RWPE2 (cell line): ENCODE data around the gene PICK1.

Experiments used
- ATAC-seq: fragments of 200-7000 bp; cut with Tn5 transposase; 3 replicates; pipeline ENCODE4 v1.9.1; 2021; ENCODE audit warnings: low read depth
- DNase-seq: peaks from one replicate; pipeline ENCODE4 v3.0.0-alpha.2; 2020; ENCODE audit warnings: low spot score
- H3K27ac ChIP-seq: fragments of 450-650 bp; 2 replicates; pipeline ENCODE4 v1.5.1; 2017; ENCODE audit warnings: mild to moderate bottlenecking; ENCODE audit not compliant: poor library complexity, severe bottlenecking
- H3K27me3 ChIP-seq: fragments of 250-450 bp; sonication (Bioruptor Pico); 2 replicates; pipeline ENCODE4 v1.5.1; 2021; ENCODE audit warnings: mild to moderate bottlenecking, moderate library complexity; ENCODE audit not compliant: insufficient read depth, poor library complexity, severe bottlenecking
- H3K36me3 ChIP-seq: fragments of 250-450 bp; sonication (Bioruptor Pico); 2 replicates; pipeline ENCODE4 v1.5.1; 2020; ENCODE audit warnings: low read depth, mild to moderate bottlenecking, moderate library complexity
- H3K4me1 ChIP-seq: fragments of 250-450 bp; sonication (Bioruptor Pico); 2 replicates; pipeline ENCODE4 v1.5.1; 2021; ENCODE audit warnings: mild to moderate bottlenecking, moderate library complexity; ENCODE audit not compliant: insufficient read depth, poor library complexity, severe bottlenecking
- H3K4me3 ChIP-seq: fragments of 250-450 bp; sonication (Bioruptor Pico); 2 replicates; pipeline ENCODE4 v1.5.1; 2021; ENCODE audit warnings: mild to moderate bottlenecking, moderate library complexity; ENCODE audit not compliant: severe bottlenecking
- H3K9me3 ChIP-seq: fragments of 250-450 bp; sonication (Bioruptor Pico); 2 replicates; pipeline ENCODE4 v1.5.1; 2021; ENCODE audit warnings: mild to moderate bottlenecking, moderate library complexity; ENCODE audit not compliant: severe bottlenecking
- TF ChIP-seq, protein P1 (sequence below): fragments of 450-650 bp; IDR thresholded peaks from one replicate; pipeline ENCODE4 v1.5.1; 2017; ENCODE audit warnings: mild to moderate bottlenecking, moderate library complexity; ENCODE audit not compliant: poor library complexity, severe bottlenecking

Gene PICK1

DNA sequence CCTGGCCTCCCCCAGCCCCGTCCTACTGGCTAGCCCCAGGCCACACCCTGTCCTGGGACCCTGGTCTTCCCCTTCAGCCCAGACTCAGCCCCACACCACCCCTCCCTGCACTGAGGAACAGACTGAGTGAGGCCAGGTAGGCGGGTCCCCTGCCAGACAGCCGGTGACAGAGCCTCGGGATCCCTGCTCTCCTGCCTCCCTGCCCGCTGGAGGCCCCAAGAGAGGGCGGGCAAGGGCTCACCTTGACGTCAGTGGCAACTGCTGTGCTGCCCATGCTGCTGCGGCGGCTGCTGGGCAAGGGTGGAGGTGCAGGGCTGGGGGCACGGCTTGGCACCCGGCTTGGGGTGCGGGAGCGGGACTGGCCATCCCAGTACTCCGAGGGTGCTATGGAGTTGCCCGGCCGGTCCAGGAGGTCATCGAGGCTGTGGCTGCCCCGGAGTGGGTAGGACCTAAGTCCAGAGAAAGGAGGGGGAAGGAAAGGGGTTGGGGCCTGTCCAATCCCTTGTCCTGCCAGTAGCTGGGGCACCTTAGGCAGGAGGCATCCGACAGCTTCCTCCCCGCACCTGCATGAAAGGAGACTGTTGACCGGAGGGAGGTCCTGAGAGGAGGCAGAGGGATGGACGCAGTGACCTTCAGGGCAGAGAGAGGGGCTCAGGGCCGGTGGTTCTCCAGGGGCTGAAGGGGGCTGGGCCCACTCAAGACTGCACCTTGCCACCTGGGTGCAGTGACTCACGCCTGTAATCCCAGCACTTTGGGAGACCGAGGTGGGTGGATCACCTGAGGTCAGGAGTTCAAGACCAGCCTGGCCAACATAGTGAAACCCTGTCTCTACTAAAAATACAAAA, 29.0 kb downstream of the PICK1 start:
- DNase-seq = peak; percentile 61
- H3K27me3 ChIP-seq = peaks cover 19% of the 10 kb centered on the region
- ATAC-seq = no peak
- H3K4me1 ChIP-seq = no peaks in the 10 kb centered on the region
- H3K9me3 ChIP-seq = no peaks in the 10 kb centered on the region
- no peaks in the 10 kb centered on the region for H3K36me3 ChIP-seq
- no peak overlapping the region for H3K27ac ChIP-seq
- TF ChIP-seq, protein P1, sequence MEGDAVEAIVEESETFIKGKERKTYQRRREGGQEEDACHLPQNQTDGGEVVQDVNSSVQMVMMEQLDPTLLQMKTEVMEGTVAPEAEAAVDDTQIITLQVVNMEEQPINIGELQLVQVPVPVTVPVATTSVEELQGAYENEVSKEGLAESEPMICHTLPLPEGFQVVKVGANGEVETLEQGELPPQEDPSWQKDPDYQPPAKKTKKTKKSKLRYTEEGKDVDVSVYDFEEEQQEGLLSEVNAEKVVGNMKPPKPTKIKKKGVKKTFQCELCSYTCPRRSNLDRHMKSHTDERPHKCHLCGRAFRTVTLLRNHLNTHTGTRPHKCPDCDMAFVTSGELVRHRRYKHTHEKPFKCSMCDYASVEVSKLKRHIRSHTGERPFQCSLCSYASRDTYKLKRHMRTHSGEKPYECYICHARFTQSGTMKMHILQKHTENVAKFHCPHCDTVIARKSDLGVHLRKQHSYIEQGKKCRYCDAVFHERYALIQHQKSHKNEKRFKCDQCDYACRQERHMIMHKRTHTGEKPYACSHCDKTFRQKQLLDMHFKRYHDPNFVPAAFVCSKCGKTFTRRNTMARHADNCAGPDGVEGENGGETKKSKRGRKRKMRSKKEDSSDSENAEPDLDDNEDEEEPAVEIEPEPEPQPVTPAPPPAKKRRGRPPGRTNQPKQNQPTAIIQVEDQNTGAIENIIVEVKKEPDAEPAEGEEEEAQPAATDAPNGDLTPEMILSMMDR = no peak
- H3K4me3 ChIP-seq = no peak overlapping the region

DNA sequence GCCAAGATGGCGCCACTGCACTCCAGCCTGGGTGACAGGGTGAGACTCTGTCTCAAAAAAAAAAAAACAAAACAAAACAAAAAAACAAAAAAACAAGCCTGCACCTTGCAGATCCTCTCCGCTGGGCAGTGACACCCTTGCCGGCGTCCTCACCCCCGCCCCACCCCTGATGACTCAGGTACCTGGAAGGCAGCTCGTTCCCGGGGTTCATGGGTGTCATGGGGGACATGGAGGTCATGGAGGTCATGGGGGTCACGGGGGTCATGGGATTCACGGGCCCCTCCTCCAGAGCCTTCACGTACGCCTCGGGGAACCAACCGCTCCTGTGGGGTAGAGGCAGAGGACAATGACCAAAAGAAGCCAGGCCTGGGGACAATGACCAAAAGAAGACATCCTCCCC, 29.7 kb downstream of the PICK1 start:
- TF ChIP-seq, protein P1 = no peak
- H3K4me3 ChIP-seq = no peak overlapping the region
- H3K9me3 ChIP-seq = no peaks in the 10 kb centered on the region
- H3K27me3 ChIP-seq = peaks cover 14% of the 10 kb centered on the region
- no peaks in the 10 kb centered on the region for H3K36me3 ChIP-seq
- no peak overlapping the region for H3K27ac ChIP-seq
- DNase-seq (no peak), ATAC-seq (no peak)
- H3K4me1 ChIP-seq = no peaks in the 10 kb centered on the region

DNA sequence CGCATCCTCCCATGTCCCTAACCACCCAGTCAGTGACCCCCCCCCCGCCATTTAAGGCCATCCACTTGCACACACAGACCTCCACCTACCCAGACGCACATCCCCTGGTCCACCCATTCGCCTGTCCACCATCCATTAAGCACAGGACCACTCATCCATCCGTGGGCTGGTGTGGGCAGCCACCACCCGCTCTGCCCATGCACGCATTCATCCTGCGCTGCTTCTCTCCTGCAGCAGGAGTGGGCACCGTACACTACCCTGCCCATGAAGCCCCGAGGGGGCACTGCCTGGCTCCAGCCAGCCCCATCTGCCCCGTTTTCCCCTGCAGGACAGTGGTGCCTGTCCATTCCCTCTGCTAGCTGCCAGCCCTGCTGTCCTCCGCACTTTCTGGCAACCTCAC, 30.7 kb downstream of the PICK1 start:
- no peak; the same call in 2 of the 3 replicates for ATAC-seq
- H3K4me1 ChIP-seq = no peaks in the 10 kb centered on the region
- H3K27ac ChIP-seq = no peak overlapping the region
- H3K36me3 ChIP-seq = no peaks in the 10 kb centered on the region
- DNase-seq = no peak
- no peaks in the 10 kb centered on the region for H3K9me3 ChIP-seq
- peaks cover 5% of the 10 kb centered on the region for H3K27me3 ChIP-seq
- H3K4me3 ChIP-seq = no peak overlapping the region
- TF ChIP-seq, protein P1 = no peak

DNA sequence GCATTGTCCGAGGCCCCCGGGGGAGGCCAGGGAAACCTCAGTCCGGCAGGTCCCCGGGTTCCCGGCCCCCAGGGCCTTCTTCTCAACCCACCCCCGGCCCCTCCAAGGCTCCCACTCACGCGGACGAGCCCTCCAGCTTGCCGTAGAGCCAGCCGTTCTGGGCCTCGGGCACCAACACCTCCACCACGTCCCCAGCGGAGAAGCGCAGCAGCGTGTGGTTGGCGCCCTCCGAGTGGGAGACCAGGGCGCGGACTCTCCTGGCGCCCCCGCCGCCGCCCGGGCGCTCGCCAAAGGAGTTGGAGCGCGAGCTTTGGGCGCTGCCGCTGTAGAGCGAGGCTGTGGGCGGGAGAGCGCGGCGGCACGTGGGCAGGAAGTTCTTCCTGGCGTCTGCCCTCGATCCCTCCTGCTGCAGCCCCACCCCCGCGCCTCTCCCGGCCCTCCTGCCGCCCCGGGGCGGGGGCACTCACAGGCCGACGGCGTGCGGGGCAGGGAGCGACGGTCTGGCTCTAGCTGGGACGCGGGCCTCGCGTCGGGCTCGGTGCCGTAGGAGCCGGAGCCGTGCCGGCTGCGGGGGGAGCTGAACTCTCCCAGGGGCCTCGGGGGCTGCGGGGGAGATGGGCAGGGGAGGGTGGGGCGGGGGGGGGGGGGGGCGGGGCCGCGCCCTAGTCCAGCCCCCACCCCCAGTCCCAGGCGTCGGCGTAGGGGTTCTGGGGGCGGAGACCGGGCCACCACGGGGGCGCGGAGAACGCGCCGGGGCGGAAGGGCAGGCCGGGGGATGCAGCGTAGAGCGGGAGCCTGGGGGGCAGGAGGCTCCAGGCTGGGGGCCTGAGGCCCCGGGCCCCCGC, 31.6 kb downstream of the PICK1 start:
- DNase-seq = no peak

More for the DNA sequence above, 31.6 kb downstream of the PICK1 start:
- H3K9me3 ChIP-seq = no peaks in the 10 kb centered on the region
- H3K36me3 ChIP-seq = no peaks in the 10 kb centered on the region
- no peak overlapping the region for H3K27ac ChIP-seq
- TF ChIP-seq, protein P1 = no peak
- no peaks in the 10 kb centered on the region for H3K27me3 ChIP-seq
- H3K4me1 ChIP-seq = no peaks in the 10 kb centered on the region
- ATAC-seq = no peak
- no peak overlapping the region for H3K4me3 ChIP-seq
